Mucosa of stomach (tissue), 1 donor: ENCODE data around the gene SETD4.

ENCODE experiments used
- H3K27me3 ChIP-seq: one replicate; pipeline ENCODE4 v1.7.0; 2013; ENCODE audit warnings: mild to moderate bottlenecking, low read length; ENCODE audit not compliant: control insufficient read depth, insufficient read depth
- H3K36me3 ChIP-seq: one replicate; pipeline ENCODE4 v1.7.0; 2013; ENCODE audit warnings: low read length; ENCODE audit not compliant: control insufficient read depth, insufficient read depth
- H3K4me1 ChIP-seq: one replicate; pipeline ENCODE4 v1.7.0; 2013; ENCODE audit warnings: mild to moderate bottlenecking, low read length; ENCODE audit not compliant: control insufficient read depth, insufficient read depth
- H3K4me3 ChIP-seq: one replicate; pipeline ENCODE4 v1.7.0; 2013; ENCODE audit warnings: low read length
- H3K9ac ChIP-seq: one replicate; pipeline ENCODE4 v1.7.0; 2013; ENCODE audit warnings: mild to moderate bottlenecking, low read length, moderate library complexity
- H3K9me3 ChIP-seq: one replicate; pipeline ENCODE4 v1.7.0; 2013; ENCODE audit warnings: mild to moderate bottlenecking, low read length, moderate library complexity; ENCODE audit not compliant: control insufficient read depth
- donor health status: Pancreatic carcinoma.

Gene SETD4

GRCh38 chr21:35993875-35994490, 66.3 kb downstream of the SETD4 start:
- no peak overlapping the region for H3K9ac ChIP-seq
- peaks cover 38% of the 10 kb centered on the region for H3K4me1 ChIP-seq
- H3K27me3 ChIP-seq = no peaks in the 10 kb centered on the region
- H3K36me3 ChIP-seq = no peaks in the 10 kb centered on the region
- H3K4me3 ChIP-seq = no peak overlapping the region
- H3K9me3 ChIP-seq = no peaks in the 10 kb centered on the region

GRCh38 chr21:35991131-35991530, 69.2 kb downstream of the SETD4 start:
- no peak overlapping the region for H3K4me3 ChIP-seq
- no peaks in the 10 kb centered on the region for H3K36me3 ChIP-seq
- no peak overlapping the region for H3K9ac ChIP-seq
- H3K9me3 ChIP-seq = no peaks in the 10 kb centered on the region
- peaks cover 64% of the 10 kb centered on the region for H3K4me1 ChIP-seq
- no peaks in the 10 kb centered on the region for H3K27me3 ChIP-seq

GRCh38 chr21:35990609-35991008, 69.7 kb downstream of the SETD4 start:
- no peaks in the 10 kb centered on the region for H3K27me3 ChIP-seq
- H3K9me3 ChIP-seq = no peaks in the 10 kb centered on the region
- H3K9ac ChIP-seq = no peak overlapping the region
- no peak overlapping the region for H3K4me3 ChIP-seq
- H3K4me1 ChIP-seq = peaks cover 62% of the 10 kb centered on the region
- H3K36me3 ChIP-seq = no peaks in the 10 kb centered on the region

GRCh38 chr21:35989138-35989735, 71.1 kb downstream of the SETD4 start:
- peak overlapping the region; percentile 61 for H3K9ac ChIP-seq
- H3K36me3 ChIP-seq = no peaks in the 10 kb centered on the region
- H3K4me1 ChIP-seq = peaks cover 58% of the 10 kb centered on the region
- no peaks in the 10 kb centered on the region for H3K27me3 ChIP-seq
- H3K9me3 ChIP-seq = no peaks in the 10 kb centered on the region
- no peak overlapping the region for H3K4me3 ChIP-seq

GRCh38 chr21:35988416-35989137, 71.7 kb downstream of the SETD4 start:
- H3K36me3 ChIP-seq = no peaks in the 10 kb centered on the region
- H3K4me1 ChIP-seq = peaks cover 52% of the 10 kb centered on the region
- peak overlapping the region; percentile 17 for H3K9ac ChIP-seq
- H3K27me3 ChIP-seq = no peaks in the 10 kb centered on the region
- H3K4me3 ChIP-seq = no peak overlapping the region
- H3K9me3 ChIP-seq = no peaks in the 10 kb centered on the region

GRCh38 chr21:35987475-35987874, 72.9 kb downstream of the SETD4 start:
- Histone ChIP-seq H3K9me3 (no peaks in the 10 kb centered on the region), H3K4me1 (peaks cover 50% of the 10 kb centered on the region), H3K27me3 (no peaks in the 10 kb centered on the region), H3K36me3 (no peaks in the 10 kb centered on the region), H3K9ac (peak overlapping the region; percentile 17), H3K4me3 (no peak overlapping the region)

GRCh38 chr21:35984654-35985361, 75.5 kb downstream of the SETD4 start:
- H3K4me3 ChIP-seq = no peak overlapping the region
- no peak overlapping the region for H3K9ac ChIP-seq
- H3K36me3 ChIP-seq = no peaks in the 10 kb centered on the region
- peaks cover 60% of the 10 kb centered on the region for H3K4me1 ChIP-seq
- H3K9me3 ChIP-seq = no peaks in the 10 kb centered on the region
- no peaks in the 10 kb centered on the region for H3K27me3 ChIP-seq
